Measurements from ENCODE around the gene OXNAD1.
A peak's percentile ranks its signal among the peaks of the same experiment; 100 is the strongest.
"Not testable (repeated sequence)": the region's sequence is repeated elsewhere in the genome, so short reads cannot be mapped to it uniquely, and the experiment has no call there.

The OXNAD1 gene

GRCh38 chr3:16304061-16305010, 39.3 kb downstream of the OXNAD1 start:
- DNase-seq (ENCODE audit: low spot score) = no peak

- DNase-seq (ENCODE audit: low spot score) = no peak
Observed at GRCh38 chr3:16305111-16305541, 40.1 kb downstream of the OXNAD1 start.

GRCh38 chr3:16307832-16308531, 43.0 kb downstream of the OXNAD1 start:
- DNase-seq (ENCODE audit: low spot score) = no peak

- DNase-seq (ENCODE audit: low spot score) = no peak
Observed at GRCh38 chr3:16308727-16309126, 43.7 kb downstream of the OXNAD1 start.

- no peak for DNase-seq (ENCODE audit: low spot score)
Observed at GRCh38 chr3:16309558-16309957, 44.5 kb downstream of the OXNAD1 start.

GRCh38 chr3:16310486-16310885, 45.5 kb downstream of the OXNAD1 start:
- DNase-seq (ENCODE audit: low spot score) = not testable (repeated sequence)

GRCh38 chr3:16311960-16312451, 47.0 kb downstream of the OXNAD1 start:
- DNase-seq (ENCODE audit: low spot score) = no peak

- DNase-seq (ENCODE audit: low spot score) = no peak
Observed at GRCh38 chr3:16313886-16314645, 49.1 kb downstream of the OXNAD1 start.

- no peak for DNase-seq (ENCODE audit: low spot score)
Observed at GRCh38 chr3:16315623-16316022, 50.6 kb downstream of the OXNAD1 start.

GRCh38 chr3:16316396-16316795, 51.4 kb downstream of the OXNAD1 start:
- DNase-seq (ENCODE audit: low spot score) = no peak

- no peak for DNase-seq (ENCODE audit: low spot score)
Observed at GRCh38 chr3:16316847-16317560, 52.0 kb downstream of the OXNAD1 start.

- no peak for DNase-seq (ENCODE audit: low spot score)
Observed at GRCh38 chr3:16317561-16317945, 52.5 kb downstream of the OXNAD1 start.

GRCh38 chr3:16318176-16318575, 53.2 kb downstream of the OXNAD1 start:
- DNase-seq (ENCODE audit: low spot score) = peak; percentile 35

- DNase-seq (ENCODE audit: low spot score) = no peak
Observed at GRCh38 chr3:16319307-16319706, 54.3 kb downstream of the OXNAD1 start.

- no peak for DNase-seq (ENCODE audit: low spot score)
Observed at GRCh38 chr3:16319723-16320122, 54.7 kb downstream of the OXNAD1 start.

GRCh38 chr3:16320711-16321110, 55.7 kb downstream of the OXNAD1 start:
- DNase-seq (ENCODE audit: low spot score) = no peak

GRCh38 chr3:16322189-16322588, 57.2 kb downstream of the OXNAD1 start:
- no peak for DNase-seq (ENCODE audit: low spot score)

GRCh38 chr3:16323737-16324136, 58.7 kb downstream of the OXNAD1 start:
- DNase-seq (ENCODE audit: low spot score) = no peak

- no peak for DNase-seq (ENCODE audit: low spot score)
Observed at GRCh38 chr3:16325850-16326249, 60.8 kb downstream of the OXNAD1 start.

- DNase-seq (ENCODE audit: low spot score) = no peak
Observed at GRCh38 chr3:16326724-16327349, 61.8 kb downstream of the OXNAD1 start.

- DNase-seq (ENCODE audit: low spot score) = no peak
Observed at GRCh38 chr3:16328124-16328523, 63.1 kb downstream of the OXNAD1 start.

Data from AG08396 (cell line).